Hepatocyte (in vitro differentiated cells): ENCODE results near the gene HOXD8.

Experiments
- EZH2 ChIP-seq: fragments of 200-600 bp; sonication (generic); IDR thresholded peaks from 2 replicates; pipeline ENCODE4 v1.6.1; 2016; ENCODE audit warnings: antibody characterized with exemption, mild to moderate bottlenecking, borderline replicate concordance
- TF ChIP-seq, protein P1 (sequence below): fragments of 200-600 bp; sonication (generic); IDR thresholded peaks from 2 replicates; pipeline ENCODE4 v1.5.1; 2016; ENCODE audit warnings: antibody characterized with exemption, mild to moderate bottlenecking; ENCODE audit not compliant: poor library complexity

DNA sequence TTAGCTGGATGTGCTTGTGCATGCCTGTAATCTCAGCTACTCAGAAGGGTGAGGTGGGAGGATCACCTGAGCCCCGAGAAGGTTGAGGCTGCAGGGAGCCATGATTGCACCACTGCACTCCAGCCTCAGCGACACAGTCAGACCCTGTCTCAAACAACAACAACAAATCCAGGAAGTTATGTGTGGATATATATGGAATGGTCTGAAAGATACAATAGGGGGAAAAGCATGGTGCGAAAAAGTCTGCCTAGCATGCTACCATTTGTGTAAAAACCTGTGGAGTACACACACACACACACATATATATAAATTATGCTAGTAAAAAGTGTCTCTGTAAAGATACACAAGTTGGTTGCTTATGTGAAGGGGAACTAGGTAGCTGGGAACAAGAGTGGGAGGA, 52.0 kb downstream of the HOXD8 start:
- TF ChIP-seq, protein P1, sequence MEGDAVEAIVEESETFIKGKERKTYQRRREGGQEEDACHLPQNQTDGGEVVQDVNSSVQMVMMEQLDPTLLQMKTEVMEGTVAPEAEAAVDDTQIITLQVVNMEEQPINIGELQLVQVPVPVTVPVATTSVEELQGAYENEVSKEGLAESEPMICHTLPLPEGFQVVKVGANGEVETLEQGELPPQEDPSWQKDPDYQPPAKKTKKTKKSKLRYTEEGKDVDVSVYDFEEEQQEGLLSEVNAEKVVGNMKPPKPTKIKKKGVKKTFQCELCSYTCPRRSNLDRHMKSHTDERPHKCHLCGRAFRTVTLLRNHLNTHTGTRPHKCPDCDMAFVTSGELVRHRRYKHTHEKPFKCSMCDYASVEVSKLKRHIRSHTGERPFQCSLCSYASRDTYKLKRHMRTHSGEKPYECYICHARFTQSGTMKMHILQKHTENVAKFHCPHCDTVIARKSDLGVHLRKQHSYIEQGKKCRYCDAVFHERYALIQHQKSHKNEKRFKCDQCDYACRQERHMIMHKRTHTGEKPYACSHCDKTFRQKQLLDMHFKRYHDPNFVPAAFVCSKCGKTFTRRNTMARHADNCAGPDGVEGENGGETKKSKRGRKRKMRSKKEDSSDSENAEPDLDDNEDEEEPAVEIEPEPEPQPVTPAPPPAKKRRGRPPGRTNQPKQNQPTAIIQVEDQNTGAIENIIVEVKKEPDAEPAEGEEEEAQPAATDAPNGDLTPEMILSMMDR: no peak
- no peak for TF ChIP-seq EZH2
